ENCODE measurements around the gene ACKR1.

Gene ACKR1

DNA sequence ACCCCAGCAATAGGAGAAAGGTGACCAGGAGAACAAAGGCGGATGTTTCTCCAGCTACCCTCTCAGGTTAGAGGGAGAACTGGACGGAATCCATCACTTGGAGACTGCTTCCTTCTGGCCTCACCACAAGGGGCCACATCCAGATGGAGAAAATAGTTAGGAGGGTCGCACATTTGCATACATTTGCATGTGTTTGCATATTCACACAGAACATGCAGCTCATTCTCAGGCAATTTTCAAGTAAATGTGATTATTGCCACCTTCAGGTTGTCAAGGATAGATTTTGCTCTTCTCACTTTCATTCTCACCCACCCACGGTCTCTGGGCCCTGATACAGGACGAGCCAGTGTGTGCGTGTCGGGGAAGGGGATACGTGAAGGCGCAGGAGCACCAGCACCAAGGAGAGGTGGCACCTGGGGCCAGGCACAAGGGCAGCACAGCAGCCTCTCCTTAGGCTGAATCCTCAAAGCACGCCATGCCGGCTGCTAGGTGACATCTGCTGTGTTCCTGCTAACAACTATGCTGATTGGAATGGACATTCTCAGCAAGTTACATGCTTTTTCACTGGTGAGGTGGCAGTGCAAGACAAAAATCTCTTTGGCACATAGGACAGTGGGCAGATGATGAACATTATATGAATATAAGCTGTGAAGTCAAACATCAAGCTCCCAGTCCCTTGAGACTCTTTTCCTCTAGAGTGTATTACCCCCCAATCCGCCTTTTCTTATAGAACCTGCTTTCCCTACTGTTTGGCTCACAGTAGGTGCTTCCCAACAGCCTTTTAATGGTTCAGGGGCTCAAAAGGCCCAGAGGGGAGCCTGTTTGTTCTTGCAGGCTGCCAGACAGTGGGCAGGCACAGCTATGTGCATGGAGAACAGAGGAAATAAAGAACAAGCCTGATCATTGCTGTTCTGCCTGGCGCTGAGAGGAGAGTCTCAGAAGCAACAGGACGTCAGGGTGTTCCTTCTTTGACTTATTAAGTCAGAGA is 14.3 kb downstream of the ACKR1 start:
- DNase-seq, result peak in 1 of 56 donors; percentile 42

DNA sequence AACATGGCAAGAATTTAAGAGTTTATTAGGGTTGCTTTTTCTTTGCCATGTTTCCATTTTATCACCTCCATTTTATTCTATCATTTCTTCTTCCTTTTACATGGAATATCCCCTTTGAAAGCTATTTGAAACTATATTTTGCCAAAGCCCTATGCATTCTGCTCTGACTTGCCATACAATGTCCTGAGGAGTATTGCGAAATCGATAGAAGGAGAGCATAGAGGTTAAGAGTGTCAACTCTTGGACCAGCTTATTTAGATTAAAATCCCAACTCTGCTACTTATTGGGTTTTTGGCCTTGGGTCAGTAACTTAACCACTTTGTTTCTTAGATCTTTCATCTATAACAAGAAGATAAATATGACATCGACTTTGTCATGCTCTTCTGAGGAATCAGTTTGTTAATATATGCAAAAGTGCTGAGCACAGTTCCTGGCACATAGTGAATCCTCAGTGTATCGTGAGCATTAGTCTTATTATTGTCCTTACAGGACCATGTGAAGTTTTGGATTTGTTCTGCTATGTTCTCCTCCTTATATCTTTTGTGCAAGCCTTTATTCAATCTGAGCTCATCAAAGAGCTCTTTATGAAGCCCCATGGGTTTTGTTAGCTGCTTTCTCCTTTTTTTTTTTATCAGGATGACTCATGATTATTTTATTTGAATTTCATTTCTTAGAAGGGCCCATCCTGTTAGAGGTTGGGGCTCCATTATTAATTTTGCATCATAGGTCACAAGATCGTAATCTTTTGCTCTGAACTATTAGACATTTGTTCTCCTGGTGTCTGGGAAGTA is 17.6 kb downstream of the ACKR1 start:
- no peak for DNase-seq

DNA sequence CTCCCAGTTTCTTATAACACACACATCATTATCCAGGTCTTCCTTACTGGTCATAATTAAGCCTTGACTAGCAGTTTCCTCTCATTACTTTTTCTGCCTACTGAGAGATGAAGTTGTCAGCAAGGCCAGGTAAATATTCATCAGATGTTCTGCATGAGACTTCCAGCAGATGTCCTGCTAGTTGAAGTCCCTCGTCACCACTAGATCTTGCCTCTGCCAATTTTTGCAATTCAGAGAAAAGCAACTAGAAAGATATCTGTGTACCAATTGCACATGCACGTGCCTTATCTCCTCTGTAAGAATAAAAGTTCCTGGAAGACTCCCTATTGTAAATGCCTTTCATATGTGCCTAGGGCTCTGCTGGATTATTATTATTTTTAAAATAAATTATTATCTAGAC is 18.3 kb downstream of the ACKR1 start:
- DNase-seq, result no peak

- DNase-seq, result no peak
Measured at GRCh38 chr1:159228554-159228953, 23.9 kb downstream of the ACKR1 start.

- DNase-seq, result no peak
Measured at GRCh38 chr1:159229260-159229885, 24.7 kb downstream of the ACKR1 start.

DNA sequence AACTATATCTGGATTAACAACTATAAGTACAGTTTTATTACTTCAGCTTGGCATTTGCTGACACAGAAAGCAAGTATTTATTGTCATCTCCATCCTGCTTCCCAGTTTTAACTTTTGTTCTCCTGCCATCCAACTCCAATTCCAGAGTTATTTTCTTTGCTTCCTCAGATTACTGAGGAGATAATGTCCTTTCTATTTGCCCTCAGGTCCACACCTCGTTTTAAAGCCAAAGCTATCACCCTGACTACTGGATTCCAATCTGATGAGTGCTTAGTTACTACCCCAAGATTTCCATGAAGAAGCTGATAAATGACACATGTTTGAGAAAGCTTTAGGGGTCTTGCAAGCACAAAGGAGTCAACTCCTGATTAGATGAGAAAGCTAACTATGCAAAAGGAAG is 25.2 kb downstream of the ACKR1 start:
- DNase-seq, result no peak

DNA sequence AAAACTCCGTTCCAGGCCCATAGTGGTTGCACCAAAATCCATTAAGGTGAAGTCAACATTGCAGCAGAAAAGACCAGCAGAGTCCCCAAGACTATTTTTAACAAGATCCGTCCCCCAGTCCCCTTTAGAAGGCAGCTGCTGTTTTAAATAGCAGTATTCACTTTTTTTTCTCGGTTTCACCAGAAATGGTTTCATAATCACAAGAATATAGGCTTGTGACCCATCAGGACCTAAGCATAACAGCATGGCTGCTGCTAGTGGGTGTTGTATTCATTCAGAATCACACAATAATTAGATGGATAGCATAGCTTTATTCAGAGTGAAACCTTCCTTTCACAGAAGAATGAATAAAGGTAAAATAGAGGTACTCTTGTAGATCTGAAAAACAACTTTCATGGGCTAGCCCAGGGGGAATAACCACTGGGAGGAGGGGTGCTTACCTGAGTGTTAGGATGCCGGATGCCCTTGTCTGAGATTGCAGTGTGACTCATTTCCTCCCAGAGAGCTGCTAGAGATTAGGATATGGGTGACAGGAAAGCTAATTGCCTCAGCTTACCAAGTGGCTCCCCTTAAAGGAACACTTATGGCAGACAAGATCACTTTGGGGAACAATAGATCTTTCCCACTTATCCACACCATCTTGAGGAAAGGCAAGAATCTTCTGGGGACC is 35.0 kb downstream of the ACKR1 start:
- no peak for DNase-seq

DNA sequence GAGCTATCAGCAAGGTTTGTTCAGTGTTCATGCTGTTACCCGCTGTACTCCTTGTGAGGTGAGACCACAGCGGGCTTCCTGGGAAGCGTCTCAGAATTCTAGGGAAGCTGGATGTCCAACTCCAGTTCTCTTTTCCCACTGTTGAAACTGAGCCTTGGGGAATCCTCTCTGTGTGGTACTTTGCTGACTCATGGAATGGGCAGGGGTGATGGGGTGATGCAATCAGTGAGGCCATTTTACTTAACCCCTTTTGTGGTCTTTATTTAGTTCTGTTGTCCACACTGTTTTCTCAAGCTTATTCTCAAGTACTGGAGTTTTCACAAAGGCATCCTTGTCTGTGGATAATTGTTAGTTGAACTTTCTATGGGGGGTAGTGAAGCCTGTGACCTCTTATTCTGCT is 42.6 kb downstream of the ACKR1 start:
- DNase-seq, result no peak

- no peak for DNase-seq
Measured at GRCh38 chr1:159248311-159248710, 43.6 kb downstream of the ACKR1 start.

DNA sequence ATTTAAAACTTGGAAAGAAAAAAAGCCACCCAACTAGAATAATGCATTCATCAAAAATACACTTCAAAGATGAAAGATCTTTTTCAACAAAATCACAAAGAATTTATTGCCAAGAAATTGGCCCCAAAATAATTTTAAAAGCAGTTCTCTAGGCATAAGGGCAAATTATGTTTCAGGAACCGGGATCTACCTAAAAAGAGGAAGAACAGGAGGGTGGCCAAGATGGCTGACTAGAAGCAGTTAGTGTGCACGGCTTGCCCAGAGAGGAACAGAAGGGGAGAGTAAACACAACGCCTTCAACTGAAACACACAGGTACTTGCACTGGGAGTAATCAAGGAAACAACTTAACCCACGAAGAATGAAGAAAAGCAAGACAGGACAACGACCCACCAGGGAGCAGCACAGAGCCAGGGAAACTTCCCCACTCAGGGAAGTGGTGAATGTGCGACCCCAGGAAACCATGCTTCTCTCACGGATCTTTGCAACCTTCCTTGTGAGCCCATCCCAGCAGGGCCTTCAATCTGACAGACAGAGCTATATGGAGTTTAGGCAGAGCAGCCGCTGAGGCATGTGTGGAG is 46.1 kb downstream of the ACKR1 start:
- DNase-seq, result no peak

All from amygdala (tissue), 56 donors.